Peyer's patch (tissue), 4 donors: Measurements from ENCODE around the gene KRT78. TPM values are rescaled to one million over a fixed set of nuclear protein-coding genes. Genes with fewer than 3 reads are reported as not detected.

Source experiments
- DNase-seq, 3 donors: peaks; one replicate each; pipeline ENCODE4 v3.0.0-alpha.2; 2017 to 2019
- H3K27ac ChIP-seq, 4 donors: fragments of 200-600 bp; sonication (generic); one replicate each; pipeline ENCODE4 v1.5.1; 2016 to 2019
- H3K27me3 ChIP-seq, 2 donors: fragments of 200-600 bp; sonication (generic); one replicate each; pipeline ENCODE4 v1.5.1; 2019
- H3K36me3 ChIP-seq, 3 donors: fragments of 200-600 bp; sonication (generic); one replicate each; pipeline ENCODE4 v1.5.1; 2016 to 2019
- H3K4me1 ChIP-seq, 4 donors: fragments of 200-600 bp; sonication (generic); one replicate each; pipeline ENCODE4 v1.5.1; 2016 to 2019
- H3K4me3 ChIP-seq, 4 donors: fragments of 200-600 bp; sonication (generic); 1 replicate in 3 of 4; 2 replicates in 1 of 4; pipeline ENCODE4 v1.5.1; 2016 to 2019; ENCODE audit warnings: mild to moderate bottlenecking in 1 of 4
- H3K9me3 ChIP-seq, 4 donors: fragments of 200-600 bp; sonication (generic); one replicate each; pipeline ENCODE4 v1.5.1; 2016 to 2019; ENCODE audit warnings: mild to moderate bottlenecking in 1 of 4
- POLR2A ChIP-seq, 2 donors: fragments of 450-650 bp; IDR thresholded peaks; one replicate each; pipeline ENCODE4 v1.5.1; 2017; ENCODE audit warnings: antibody characterized with exemption in 2 of 2, mild to moderate bottlenecking in 2 of 2, moderate library complexity in 2 of 2
- total RNA-seq, 4 donors: library from RNA; depleted of rRNA; stranded (reverse); fragments of >200 nt; gene quantifications; one replicate each; pipeline ENCODE4 v1.1.0, GENCODE V29; 2016
- TF ChIP-seq, protein P1 (sequence below), 6 experiments: fragments of 450-650 bp in 4 of 6; fragments of 200-600 bp in 2 of 6; sonication (generic) in 1 of 6; IDR thresholded peaks; one replicate each; pipeline ENCODE4 v1.5.1; 2017 to 2019; ENCODE audit warnings: antibody characterized with exemption in 6 of 6, mild to moderate bottlenecking in 3 of 6, moderate library complexity in 1 of 6

Gene KRT78
- total RNA-seq, 4 donors from 2014 or later, result not detected

DNA sequence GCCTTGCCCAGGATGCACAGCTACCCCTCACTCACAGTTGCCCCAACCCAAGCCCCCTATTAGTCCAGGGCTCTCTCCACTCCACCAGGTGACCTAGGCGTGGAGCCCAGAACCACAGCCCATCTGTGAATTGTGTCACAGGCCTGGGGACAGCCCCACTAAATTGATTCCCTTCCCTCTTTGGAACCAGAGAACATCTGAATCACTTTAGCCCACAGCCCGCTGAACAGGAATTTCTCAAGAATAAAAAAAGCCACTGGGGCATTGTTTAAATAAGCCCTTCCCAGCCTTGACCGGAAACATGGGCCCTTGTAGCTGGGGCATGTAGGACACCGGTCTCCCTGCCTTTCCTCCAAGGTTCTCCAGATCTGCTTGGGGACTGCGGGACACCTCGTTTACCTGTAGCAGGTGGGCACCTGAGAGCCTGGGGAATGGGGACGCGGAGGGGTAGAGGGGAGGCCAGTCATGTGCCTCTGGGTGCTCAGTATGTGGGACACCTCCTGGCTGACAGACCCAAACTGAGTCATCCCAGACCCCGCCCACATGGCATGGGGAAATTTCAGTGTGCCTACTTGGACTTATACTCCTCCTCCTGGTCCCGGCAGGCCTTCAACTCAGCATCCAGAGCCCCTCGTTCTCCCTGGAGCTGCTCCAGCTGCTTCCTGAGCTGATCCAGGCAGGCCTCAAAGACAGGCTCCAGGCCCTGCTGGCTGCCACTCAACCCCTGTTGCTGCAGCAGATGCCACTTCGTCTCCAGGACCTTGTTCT is 1.3 kb downstream of the KRT78 start:
- H3K27ac ChIP-seq, result no peak overlapping the region
- H3K27me3 ChIP-seq, result no peaks in the 10 kb centered on the region
- H3K4me1 ChIP-seq, result no peaks in the 10 kb centered on the region
- no peak overlapping the region for H3K4me3 ChIP-seq
- H3K36me3 ChIP-seq, result no peaks in the 10 kb centered on the region
- H3K9me3 ChIP-seq, result no peaks in the 10 kb centered on the region
- peak in 1 of 3 donors; percentile 42 for DNase-seq
- no peak for TF ChIP-seq POLR2A (IDR thresholded peaks at IDR 0.05)
- TF ChIP-seq, protein P1, sequence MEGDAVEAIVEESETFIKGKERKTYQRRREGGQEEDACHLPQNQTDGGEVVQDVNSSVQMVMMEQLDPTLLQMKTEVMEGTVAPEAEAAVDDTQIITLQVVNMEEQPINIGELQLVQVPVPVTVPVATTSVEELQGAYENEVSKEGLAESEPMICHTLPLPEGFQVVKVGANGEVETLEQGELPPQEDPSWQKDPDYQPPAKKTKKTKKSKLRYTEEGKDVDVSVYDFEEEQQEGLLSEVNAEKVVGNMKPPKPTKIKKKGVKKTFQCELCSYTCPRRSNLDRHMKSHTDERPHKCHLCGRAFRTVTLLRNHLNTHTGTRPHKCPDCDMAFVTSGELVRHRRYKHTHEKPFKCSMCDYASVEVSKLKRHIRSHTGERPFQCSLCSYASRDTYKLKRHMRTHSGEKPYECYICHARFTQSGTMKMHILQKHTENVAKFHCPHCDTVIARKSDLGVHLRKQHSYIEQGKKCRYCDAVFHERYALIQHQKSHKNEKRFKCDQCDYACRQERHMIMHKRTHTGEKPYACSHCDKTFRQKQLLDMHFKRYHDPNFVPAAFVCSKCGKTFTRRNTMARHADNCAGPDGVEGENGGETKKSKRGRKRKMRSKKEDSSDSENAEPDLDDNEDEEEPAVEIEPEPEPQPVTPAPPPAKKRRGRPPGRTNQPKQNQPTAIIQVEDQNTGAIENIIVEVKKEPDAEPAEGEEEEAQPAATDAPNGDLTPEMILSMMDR (IDR thresholded peaks at IDR 0.05), result no peak

DNA sequence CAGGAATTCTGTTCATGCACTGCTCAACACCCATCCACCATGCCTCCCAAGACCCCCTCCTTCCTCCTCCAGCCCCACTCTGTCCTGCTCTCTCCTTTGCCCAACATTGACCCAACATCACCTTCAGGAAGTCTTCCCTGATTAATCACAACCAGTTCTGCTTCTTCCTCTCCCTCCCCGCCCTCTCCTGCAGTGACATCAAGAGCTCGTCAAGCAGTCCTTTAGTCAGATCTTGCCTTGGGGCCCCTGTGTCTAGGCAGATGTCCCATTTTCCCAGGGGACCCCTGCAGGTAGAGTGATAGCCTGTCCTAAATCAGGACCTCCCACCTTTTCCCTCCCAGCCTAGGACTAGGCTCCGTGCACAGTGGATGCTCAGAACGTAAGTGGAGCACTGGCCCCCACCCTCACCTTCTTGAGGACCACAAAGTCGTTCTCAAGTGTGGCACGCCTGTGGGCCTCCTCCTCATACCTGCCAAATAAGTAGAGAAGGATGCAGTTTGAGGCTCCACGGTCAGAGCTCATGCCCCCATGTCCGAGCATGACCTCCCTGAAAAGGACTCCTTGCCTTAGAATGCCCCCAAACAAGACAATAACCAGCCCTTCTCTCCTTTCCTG is 2.3 kb downstream of the KRT78 start:
- DNase-seq, result peak in 1 of 3 donors; percentile 13
- Histone ChIP-seq H3K4me1 (no peaks in the 10 kb centered on the region), H3K27ac (no peak overlapping the region), H3K36me3 (no peaks in the 10 kb centered on the region), H3K27me3 (no peaks in the 10 kb centered on the region), H3K9me3 (no peaks in the 10 kb centered on the region), H3K4me3 (no peak overlapping the region)
- TF ChIP-seq, protein P1 (IDR thresholded peaks at IDR 0.05), result no peak
- no peak for TF ChIP-seq POLR2A (IDR thresholded peaks at IDR 0.05)

DNA sequence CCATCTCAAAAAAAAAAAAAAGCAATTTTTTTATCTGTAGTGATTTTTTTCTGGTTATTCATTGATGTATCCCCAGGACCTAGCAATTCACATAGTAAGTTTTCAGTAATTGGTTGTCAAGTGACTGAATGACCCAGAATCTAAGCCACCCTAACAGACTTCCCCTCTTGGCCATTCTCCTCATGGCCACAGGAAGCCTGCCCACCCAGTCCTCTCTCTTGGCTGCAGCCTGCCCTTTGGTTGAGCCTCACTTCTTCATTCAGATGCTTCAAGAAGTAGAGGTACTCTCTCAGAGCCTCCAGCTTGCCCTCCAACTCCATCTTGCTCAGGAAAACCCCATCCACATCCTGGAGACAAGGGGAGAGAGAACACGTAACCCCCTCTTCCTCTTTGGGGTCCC is 2.8 kb downstream of the KRT78 start:
- no peaks in the 10 kb centered on the region for H3K27me3 ChIP-seq
- no peaks in the 10 kb centered on the region for H3K36me3 ChIP-seq
- TF ChIP-seq POLR2A (IDR thresholded peaks at IDR 0.05), result no peak
- TF ChIP-seq, protein P1 (IDR thresholded peaks at IDR 0.05), result no peak
- no peak overlapping the region for H3K27ac ChIP-seq
- H3K4me3 ChIP-seq, result no peak overlapping the region
- no peaks in the 10 kb centered on the region for H3K4me1 ChIP-seq
- DNase-seq, result no peak
- no peaks in the 10 kb centered on the region for H3K9me3 ChIP-seq

DNA sequence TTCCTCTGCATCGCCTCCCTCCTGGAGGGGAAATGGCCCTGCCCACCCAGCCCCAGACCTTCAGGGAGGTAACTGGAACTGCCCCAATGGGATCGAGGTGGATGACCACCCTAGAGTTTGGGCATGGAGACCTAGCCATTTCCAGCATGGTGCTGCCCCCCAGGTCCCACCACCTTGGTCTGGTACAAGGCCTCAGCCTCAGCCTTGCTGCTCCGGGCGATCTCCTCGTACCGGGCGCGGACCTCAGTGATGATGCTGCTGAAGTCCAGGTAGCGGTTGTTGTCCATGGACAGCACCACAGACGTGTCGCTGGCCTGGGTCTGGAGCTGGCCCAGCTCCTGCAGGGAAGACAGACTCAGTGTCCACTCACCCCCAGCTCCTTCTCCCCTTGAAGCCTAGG is 4.4 kb downstream of the KRT78 start:
- Histone ChIP-seq H3K4me3 (no peak overlapping the region), H3K27ac (no peak overlapping the region), H3K27me3 (no peaks in the 10 kb centered on the region), H3K36me3 (no peaks in the 10 kb centered on the region), H3K4me1 (no peaks in the 10 kb centered on the region), H3K9me3 (no peaks in the 10 kb centered on the region)
- TF ChIP-seq, protein P1 (IDR thresholded peaks at IDR 0.05), result no peak
- DNase-seq, result no peak

DNA sequence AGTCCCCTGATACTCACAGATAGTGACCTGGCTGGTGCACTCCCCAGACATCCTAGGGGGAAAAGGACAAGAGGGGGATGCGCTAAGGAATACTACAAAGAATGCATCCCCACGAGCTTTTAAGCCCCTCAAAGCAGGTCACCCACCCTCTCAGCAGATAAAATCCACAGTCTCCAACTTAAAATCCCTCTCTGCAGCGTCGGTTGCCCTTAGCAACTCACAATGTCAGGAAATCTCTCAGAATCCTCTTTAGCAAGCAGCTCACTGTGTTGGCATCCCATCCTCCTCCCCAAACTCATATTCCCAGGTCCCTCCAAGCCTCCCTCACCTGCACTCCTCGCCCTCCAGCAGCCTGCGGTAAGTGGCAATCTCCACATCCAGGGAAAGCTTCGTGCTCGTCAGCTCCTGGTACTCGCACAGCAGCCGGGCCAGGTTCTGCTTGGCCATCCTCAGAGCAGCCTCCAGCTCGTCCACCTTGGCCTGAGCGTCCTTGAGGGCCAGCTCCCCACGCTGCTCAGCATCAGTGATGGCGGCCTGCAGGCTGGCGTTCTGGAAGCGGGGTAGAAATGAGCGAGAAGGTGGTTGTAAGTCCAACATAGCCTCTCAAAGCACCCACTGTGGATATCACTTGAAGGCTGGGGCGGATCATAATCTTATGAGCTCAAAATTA is 9.2 kb downstream of the KRT78 start:
- no peak for DNase-seq
- H3K4me1 ChIP-seq, result no peaks in the 10 kb centered on the region
- no peak overlapping the region for H3K27ac ChIP-seq
- H3K4me3 ChIP-seq, result no peak overlapping the region
- no peaks in the 10 kb centered on the region for H3K9me3 ChIP-seq
- no peaks in the 10 kb centered on the region for H3K27me3 ChIP-seq
- H3K36me3 ChIP-seq, result no peaks in the 10 kb centered on the region
- no peak for TF ChIP-seq POLR2A (IDR thresholded peaks at IDR 0.05)
- TF ChIP-seq, protein P1 (IDR thresholded peaks at IDR 0.05), result no peak
